ENCODE measurements around the gene FHIT. TPM values are rescaled to one million over a fixed set of nuclear protein-coding genes. Genes with fewer than 3 reads are reported as not detected.

FHIT gene
- total and polyA plus RNA-seq, 10 of the 15 experiments (the other 5 are each of a cell fraction or from before 2014, with no cell fraction given): 4.2 to 14.9 (median 9.4) TPM

DNA sequence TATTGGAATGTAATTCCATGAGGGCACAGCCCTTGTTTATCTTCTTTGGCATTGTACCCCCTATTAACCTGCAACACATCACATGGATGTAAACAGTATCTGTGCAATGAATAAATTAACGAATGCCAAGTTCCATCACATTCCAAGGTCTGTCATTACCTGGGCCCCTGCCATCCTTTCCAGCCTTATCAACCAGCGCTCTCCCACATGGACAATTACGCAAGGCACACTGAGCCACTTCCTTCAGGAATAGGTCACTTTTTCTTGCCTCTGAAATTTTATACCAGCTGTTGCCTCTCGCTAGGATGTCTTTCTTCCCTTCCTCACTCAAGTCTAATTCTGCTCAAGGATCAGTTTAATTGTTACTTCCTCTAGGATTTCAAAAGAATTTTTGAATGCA is 1149.6 kb downstream of the FHIT start (continued):
- TF ChIP-seq, protein P1, sequence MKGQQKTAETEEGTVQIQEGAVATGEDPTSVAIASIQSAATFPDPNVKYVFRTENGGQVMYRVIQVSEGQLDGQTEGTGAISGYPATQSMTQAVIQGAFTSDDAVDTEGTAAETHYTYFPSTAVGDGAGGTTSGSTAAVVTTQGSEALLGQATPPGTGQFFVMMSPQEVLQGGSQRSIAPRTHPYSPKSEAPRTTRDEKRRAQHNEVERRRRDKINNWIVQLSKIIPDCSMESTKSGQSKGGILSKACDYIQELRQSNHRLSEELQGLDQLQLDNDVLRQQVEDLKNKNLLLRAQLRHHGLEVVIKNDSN (IDR thresholded peaks at IDR 0.05; ENCODE audit: borderline replicate concordance, extremely low read length, insufficient read depth, low read depth, low read length): no peak
- TF ChIP-seq, protein P2, sequence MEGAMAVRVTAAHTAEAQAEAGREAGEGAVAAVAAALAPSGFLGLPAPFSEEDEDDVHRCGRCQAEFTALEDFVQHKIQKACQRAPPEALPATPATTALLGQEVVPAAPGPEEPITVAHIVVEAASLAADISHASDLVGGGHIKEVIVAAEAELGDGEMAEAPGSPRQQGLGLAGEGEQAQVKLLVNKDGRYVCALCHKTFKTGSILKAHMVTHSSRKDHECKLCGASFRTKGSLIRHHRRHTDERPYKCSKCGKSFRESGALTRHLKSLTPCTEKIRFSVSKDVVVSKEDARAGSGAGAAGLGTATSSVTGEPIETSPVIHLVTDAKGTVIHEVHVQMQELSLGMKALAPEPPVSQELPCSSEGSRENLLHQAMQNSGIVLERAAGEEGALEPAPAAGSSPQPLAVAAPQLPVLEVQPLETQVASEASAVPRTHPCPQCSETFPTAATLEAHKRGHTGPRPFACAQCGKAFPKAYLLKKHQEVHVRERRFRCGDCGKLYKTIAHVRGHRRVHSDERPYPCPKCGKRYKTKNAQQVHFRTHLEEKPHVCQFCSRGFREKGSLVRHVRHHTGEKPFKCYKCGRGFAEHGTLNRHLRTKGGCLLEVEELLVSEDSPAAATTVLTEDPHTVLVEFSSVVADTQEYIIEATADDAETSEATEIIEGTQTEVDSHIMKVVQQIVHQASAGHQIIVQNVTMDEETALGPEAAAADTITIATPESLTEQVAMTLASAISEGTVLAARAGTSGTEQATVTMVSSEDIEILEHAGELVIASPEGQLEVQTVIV (IDR thresholded peaks at IDR 0.05; ENCODE audit: borderline replicate concordance, partially characterized antibody): no peak
- TF ChIP-seq NFYB (IDR thresholded peaks at IDR 0.05; ENCODE audit: insufficient read depth, low read depth, low read length): no peak
- TF ChIP-seq TCF3 (IDR thresholded peaks at IDR 0.05; ENCODE audit: borderline replicate concordance, insufficient read depth, low read depth, low read length): no peak

DNA sequence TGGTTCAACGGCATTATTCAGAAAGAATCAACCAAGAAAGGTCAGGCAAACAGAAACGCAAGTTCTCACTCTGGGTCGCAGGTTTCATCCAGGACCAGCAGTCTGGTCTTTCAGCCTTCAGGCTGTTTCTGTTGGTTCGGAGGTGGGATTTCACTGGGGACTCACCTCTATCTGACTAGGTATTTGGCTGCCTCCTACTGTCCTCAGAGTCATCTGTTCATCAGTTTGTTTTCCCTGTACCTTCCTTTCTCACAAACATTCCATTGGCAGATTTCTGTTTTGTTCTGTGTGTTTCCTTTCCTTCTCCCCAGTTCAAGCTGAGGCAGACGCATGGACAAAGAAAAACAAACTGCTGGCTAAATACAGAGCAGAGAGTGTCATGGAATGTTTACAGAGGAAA is 1154.8 kb downstream of the FHIT start:
- in situ Hi-C loops (cut with MboI): no loop called here

More for the DNA sequence above, 1154.8 kb downstream of the FHIT start:
- WGBS (ENCODE audit: insufficient coverage, insufficient replicate concordance, low lambda C conversion rate, missing lambda C conversion rate): 58% methylated on average over 5 of the region's 5 CpGs
- no peak for FAIRE-seq
- Histone ChIP-seq H3K4me2 (ENCODE audit: control insufficient read depth, insufficient read depth) (no peak overlapping the region), H2AFZ (ENCODE audit: control insufficient read depth, low read depth, low read length) (no peak overlapping the region), H3K4me3 (no peak overlapping the region), H3K79me2 (ENCODE audit: control insufficient read depth, insufficient read depth, low read length) (no peaks in the 10 kb centered on the region), H3K9me3 (replicated peaks; ENCODE audit: control insufficient read depth, insufficient read depth, low read length) (no peaks in the 10 kb centered on the region), H3K4me1 (ENCODE audit: control insufficient read depth, insufficient read depth, low read length) (no peaks in the 10 kb centered on the region), H3K27me3 (replicated peaks in 1 of 2; ENCODE audit: control insufficient read depth in 2 of 2, insufficient read depth in 2 of 2, low read length in 1 of 2) (no peaks in the 10 kb centered on the region), H3K36me3 (ENCODE audit: control insufficient read depth in 2 of 2, insufficient read depth in 2 of 2, low read length in 1 of 2) (no peaks in the 10 kb centered on the region), H3K9ac (ENCODE audit: control insufficient read depth, insufficient read depth, low read length) (no peak overlapping the region), H3K27ac (ENCODE audit: control insufficient read depth, insufficient read depth) (no peak overlapping the region), H4K20me1 (ENCODE audit: control insufficient read depth, insufficient read depth) (no peaks in the 10 kb centered on the region)
- no peak for ATAC-seq
- ChIA-PET CTCF (no interaction called here), SMC1A (ENCODE audit: uncharacterized antibody, unreplicated experiment) (no interaction called here), POLR2A (no interaction called here), RAD21 (ENCODE audit: unreplicated experiment) (no interaction called here)
- BruUV-seq (replicated peaks): no TSS peak
- TF ChIP-seq, protein P3, sequence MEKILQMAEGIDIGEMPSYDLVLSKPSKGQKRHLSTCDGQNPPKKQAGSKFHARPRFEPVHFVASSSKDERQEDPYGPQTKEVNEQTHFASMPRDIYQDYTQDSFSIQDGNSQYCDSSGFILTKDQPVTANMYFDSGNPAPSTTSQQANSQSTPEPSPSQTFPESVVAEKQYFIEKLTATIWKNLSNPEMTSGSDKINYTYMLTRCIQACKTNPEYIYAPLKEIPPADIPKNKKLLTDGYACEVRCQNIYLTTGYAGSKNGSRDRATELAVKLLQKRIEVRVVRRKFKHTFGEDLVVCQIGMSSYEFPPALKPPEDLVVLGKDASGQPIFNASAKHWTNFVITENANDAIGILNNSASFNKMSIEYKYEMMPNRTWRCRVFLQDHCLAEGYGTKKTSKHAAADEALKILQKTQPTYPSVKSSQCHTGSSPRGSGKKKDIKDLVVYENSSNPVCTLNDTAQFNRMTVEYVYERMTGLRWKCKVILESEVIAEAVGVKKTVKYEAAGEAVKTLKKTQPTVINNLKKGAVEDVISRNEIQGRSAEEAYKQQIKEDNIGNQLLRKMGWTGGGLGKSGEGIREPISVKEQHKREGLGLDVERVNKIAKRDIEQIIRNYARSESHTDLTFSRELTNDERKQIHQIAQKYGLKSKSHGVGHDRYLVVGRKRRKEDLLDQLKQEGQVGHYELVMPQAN (conservative IDR thresholded peaks at IDR 0.05): no peak
- TF ChIP-seq FOXK2 (IDR thresholded peaks at IDR 0.05) (no peak), SREBF1 (IDR thresholded peaks at IDR 0.05; ENCODE audit: low read length) (no peak)
- TF ChIP-seq, protein P4, sequence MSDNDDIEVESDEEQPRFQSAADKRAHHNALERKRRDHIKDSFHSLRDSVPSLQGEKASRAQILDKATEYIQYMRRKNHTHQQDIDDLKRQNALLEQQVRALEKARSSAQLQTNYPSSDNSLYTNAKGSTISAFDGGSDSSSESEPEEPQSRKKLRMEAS (IDR thresholded peaks at IDR 0.05; ENCODE audit: low read depth, low read length): no peak
- intact Hi-C loops (cut with micrococcal nuclease; ENCODE audit: unreplicated experiment): no loop called here
- no peak for DNase-seq (ENCODE audit: low read depth, low spot score)
